H1 (cell line): Measurements from ENCODE around the gene STYXL1. TPM values are rescaled to one million over a fixed set of nuclear protein-coding genes. Genes with fewer than 3 reads are reported as not detected.

Experiments
- CTCF ChIA-PET: fragments of 300-600 bp; sonication (Branson Sonifier 250); formaldehyde crosslinking; loops from one replicate; lab custom pipeline; 2021; ENCODE audit not compliant: partially characterized antibody; lab: Charles Lee
- POLR2A ChIA-PET: fragments of 300-600 bp; sonication (Branson Sonifier 250); formaldehyde crosslinking; loops from one replicate; lab custom pipeline; 2021; ENCODE audit warnings: inconsistent platforms; ENCODE audit not compliant: partially characterized antibody; lab: Charles Lee
- DNase-seq, 2 experiments: peaks; one replicate each; pipeline versions ENCODE4 v3.0.0 to v3.0.0-alpha.2; 2010 to 2022; ENCODE audit warnings: low spot score in 2 of 2, low read depth in 1 of 2, mixed read lengths in 1 of 2
- FAIRE-seq: peaks from 2 replicates; lab custom pipeline; 2011; peaks lifted over from hg19 to GRCh38; lab: Jason Lieb, UNC
- H2AFZ ChIP-seq: 2 replicates; pipeline ENCODE4 v1.8.1; 2012; ENCODE audit warnings: low read length, inconsistent platforms
- H2AK5ac ChIP-seq: 2 replicates; pipeline ENCODE4 v1.6.1; 2013; ENCODE audit warnings: low read depth, low read length
- H2BK120ac ChIP-seq: replicated peaks from 2 replicates; pipeline ENCODE3; 2013; ENCODE audit warnings: low read depth, low read length, inconsistent platforms
- H2BK12ac ChIP-seq: 2 replicates; pipeline ENCODE4 v1.6.1; 2013; ENCODE audit warnings: low read depth, low read length
- H2BK15ac ChIP-seq: 2 replicates; pipeline ENCODE4 v1.6.1; 2013; ENCODE audit warnings: low read length
- H2BK20ac ChIP-seq: 2 replicates; pipeline ENCODE4 v1.6.1; 2013; ENCODE audit warnings: low read length
- H2BK5ac ChIP-seq: 2 replicates; pipeline ENCODE4 v1.6.1; 2013; ENCODE audit warnings: low read depth, low read length
- H3K14ac ChIP-seq: 2 replicates; pipeline ENCODE4 v1.6.1; 2013; ENCODE audit warnings: inconsistent platforms; ENCODE audit not compliant: insufficient read length
- H3K18ac ChIP-seq: 2 replicates; pipeline ENCODE4 v1.6.1; 2013; ENCODE audit warnings: low read length; ENCODE audit errors: extremely low read depth
- H3K23ac ChIP-seq: 2 replicates; pipeline ENCODE4 v1.6.1; 2013; ENCODE audit warnings: inconsistent platforms; ENCODE audit not compliant: insufficient read length
- H3K23me2 ChIP-seq: 2 replicates; pipeline ENCODE4 v1.6.1; 2013; ENCODE audit warnings: low read depth, low read length
- H3K27ac ChIP-seq: 2 replicates; pipeline ENCODE4 v1.6.1; 2011; ENCODE audit warnings: low read depth, low read length, inconsistent platforms
- H3K27me3 ChIP-seq, 4 experiments: replicated peaks in 1 of 4; 1 replicate in 1 of 4; 2 replicates in 3 of 4; pipeline versions ENCODE4 v1.6.1 to v1.8.1; 2011 to 2013; ENCODE audit warnings: low read length in 3 of 4, mild to moderate bottlenecking in 3 of 4, inconsistent platforms in 2 of 4, mixed read lengths in 2 of 4, moderate library complexity in 1 of 4; ENCODE audit not compliant: control insufficient read depth in 3 of 4, insufficient read depth in 3 of 4; ENCODE audit errors: extremely low read depth in 1 of 4
- H3K36me3 ChIP-seq, 4 experiments: 2 replicates each; pipeline versions ENCODE4 v1.6.1 to v1.8.1; 2011 to 2013; ENCODE audit warnings: mild to moderate bottlenecking in 4 of 4, low read length in 3 of 4, moderate library complexity in 2 of 4, control low read depth in 1 of 4, inconsistent platforms in 1 of 4; ENCODE audit not compliant: insufficient read depth in 4 of 4, control insufficient read depth in 2 of 4
- H3K4ac ChIP-seq: replicated peaks from 2 replicates; pipeline ENCODE3; 2013; ENCODE audit warnings: low read length, low read depth, mixed read lengths, inconsistent platforms; ENCODE audit not compliant: insufficient read length
- H3K4me1 ChIP-seq, 4 experiments: replicated peaks in 1 of 4; 1 replicate in 1 of 4; 2 replicates in 3 of 4; pipeline versions ENCODE4 v1.6.1 to v1.8.1; 2011 to 2013; ENCODE audit warnings: low read length in 3 of 4, inconsistent platforms in 2 of 4, mixed read lengths in 1 of 4; ENCODE audit not compliant: insufficient read depth in 4 of 4, control insufficient read depth in 3 of 4
- H3K4me2 ChIP-seq, 2 experiments: 2 replicates each; pipeline versions ENCODE4 v1.6.1 to v1.8.1; 2011 to 2013; ENCODE audit warnings: low read depth in 2 of 2, low read length in 2 of 2, control low read depth in 1 of 2, inconsistent platforms in 1 of 2, mild to moderate bottlenecking in 1 of 2; ENCODE audit not compliant: insufficient read depth in 1 of 2
- H3K4me3 ChIP-seq, 4 experiments: fragments of 200-600, 300-600 bp in 1 of 4; sonication (generic), shearing (Covaris generic), sonication (Bioruptor Twin) in 1 of 4; 2 replicates each; pipeline versions ENCODE4 v1.5.1 to v1.8.1; 2011 to 2016; ENCODE audit warnings: low read length in 4 of 4, low read depth in 3 of 4, control low read depth in 2 of 4, inconsistent platforms in 2 of 4, mild to moderate bottlenecking in 2 of 4, mixed read lengths in 1 of 4, moderate library complexity in 1 of 4; ENCODE audit not compliant: insufficient read depth in 2 of 4; ENCODE audit errors: extremely low read depth in 1 of 4
- H3K56ac ChIP-seq: replicated peaks from 2 replicates; pipeline ENCODE3; 2013; ENCODE audit warnings: low read depth, mild to moderate bottlenecking, mixed read lengths, low read length, inconsistent platforms; ENCODE audit not compliant: insufficient read length
- H3K79me1 ChIP-seq: 2 replicates; pipeline ENCODE4 v1.6.1; 2013; ENCODE audit warnings: low read depth, low read length, control low read depth
- H3K79me2 ChIP-seq, 2 experiments: 2 replicates each; pipeline versions ENCODE4 v1.6.1 to v1.8.1; 2012 to 2013; ENCODE audit warnings: low read length in 2 of 2, mild to moderate bottlenecking in 2 of 2, inconsistent platforms in 1 of 2; ENCODE audit not compliant: insufficient read depth in 2 of 2, control insufficient read depth in 1 of 2
- H3K9ac ChIP-seq, 4 experiments: replicated peaks in 1 of 4; 1 replicate in 1 of 4; 2 replicates in 3 of 4; pipeline versions ENCODE4 v1.6.1 to v1.8.1; 2011 to 2013; ENCODE audit warnings: low read depth in 3 of 4, low read length in 3 of 4, control low read depth in 2 of 4, mild to moderate bottlenecking in 2 of 4, moderate library complexity in 2 of 4, inconsistent platforms in 1 of 4; ENCODE audit errors: extremely low read depth in 1 of 4
- H3K9me3 ChIP-seq, 2 experiments: 2 replicates each; pipeline versions ENCODE4 v1.6.1 to v1.8.1; 2012 to 2013; ENCODE audit warnings: mild to moderate bottlenecking in 2 of 2, moderate library complexity in 2 of 2, control low read depth in 1 of 2, inconsistent platforms in 1 of 2, low read depth in 1 of 2, low read length in 1 of 2, mixed read lengths in 1 of 2; ENCODE audit not compliant: insufficient read depth in 2 of 2
- H4K20me1 ChIP-seq, 2 experiments: replicated peaks in 1 of 2; 2 replicates each; pipeline versions ENCODE3 to v1.8.1; 2011 to 2013; ENCODE audit warnings: inconsistent platforms in 2 of 2, low read length in 2 of 2, mild to moderate bottlenecking in 1 of 2; ENCODE audit not compliant: insufficient read depth in 2 of 2, control insufficient read depth in 1 of 2
- H4K5ac ChIP-seq: 2 replicates; pipeline ENCODE4 v1.6.1; 2013; ENCODE audit warnings: low read length, low read depth, mixed read lengths, inconsistent platforms; ENCODE audit not compliant: insufficient read length
- H4K8ac ChIP-seq: 2 replicates; pipeline ENCODE4 v1.8.0; 2013; ENCODE audit warnings: mild to moderate bottlenecking, moderate library complexity, low read length, inconsistent platforms; ENCODE audit not compliant: insufficient read depth; ENCODE audit errors: extremely low read depth
- H4K91ac ChIP-seq: replicated peaks from 2 replicates; pipeline ENCODE3; 2013; ENCODE audit warnings: low read length, mixed read lengths, inconsistent platforms; ENCODE audit not compliant: insufficient read length
- ASH2L ChIP-seq: fragments of 200-600, 300-600 bp; sonication (generic); IDR thresholded peaks from one replicate; pipeline ENCODE4 v1.7.1; 2017; ENCODE audit warnings: low read length
- CBX5 ChIP-seq: fragments of 300-800, 300-1000 bp; sonication (generic); IDR thresholded peaks from 2 replicates; pipeline ENCODE4 v1.7.1; 2016; ENCODE audit warnings: antibody characterized with exemption, low read length, low read depth
- NRF1 ChIP-seq: IDR thresholded peaks from 2 replicates; pipeline ENCODE4 v1.6.1; 2011; ENCODE audit warnings: mild to moderate bottlenecking, low read depth, low read length, improper control_type of control experiment
- TBP ChIP-seq: IDR thresholded peaks from 2 replicates; pipeline ENCODE4 v1.6.1; 2011; ENCODE audit warnings: low read depth, low read length, improper control_type of control experiment
- WGBS, 2 experiments: shearing (Covaris generic) in 1 of 2; methylation state at CpG; one replicate each; pipeline versions ENCODE4 v1.1.6 to v1.1.7; 2013 to 2015; ENCODE audit warnings: low lambda C conversion rate in 2 of 2, mixed read lengths in 2 of 2, inconsistent platforms in 1 of 2, low coverage in 1 of 2, missing lambda C conversion rate in 1 of 2; ENCODE audit not compliant: insufficient replicate concordance in 2 of 2, insufficient coverage in 1 of 2, insufficient read length in 1 of 2; ENCODE audit errors: extremely low coverage in 1 of 2, missing lambda C conversion rate in 1 of 2; 5-methylcytosine and 5-hydroxymethylcytosine counted together
- polyA plus RNA-seq, 7 experiments: library from polyadenylated mRNA; depleted of rRNA in 3 of 7; stranded (reverse) in 5 of 7; unstranded in 2 of 7; fragments of >200 nt in 5 of 7; fragments of 200-250 nt in 2 of 7; gene quantifications; 1 replicate in 5 of 7; 2 replicates in 1 of 7; 4 replicates in 1 of 7; pipeline versions ENCODE4 v1.2.1 to v1.2.3, GENCODE V29; 2011 to 2013; ENCODE audit warnings: missing spikeins in 2 of 7, mixed read lengths in 2 of 7
- total RNA-seq: library from RNA; stranded (reverse); fragmentation: NEBNext Ultra II Directional; extraction: Animal tissue kit (Norgen Biotek cat#: 25700); gene quantifications from 2 replicates; pipeline ENCODE4 v1.2.1, GENCODE V29; 2021

STYXL1 gene
- total and polyA plus RNA-seq, 2 of the 8 experiments (the other 6 are each of a cell fraction or from before 2014, with no cell fraction given): 32.3 to 53.9 TPM

- no peak overlapping the region for H3K18ac ChIP-seq
- DNase-seq (no peak), FAIRE-seq (no peak)
- ChIA-PET CTCF (interaction anchor here (0.7 to 3.3 kb wide), 4 partner anchors 11 to 59 kb away, joined by 3 to 18 read pairs (median 4); no protein-coding TSS in a partner anchor), POLR2A (no interaction called here)
- no peak overlapping the region for H3K23ac ChIP-seq
- H2BK20ac ChIP-seq: no peak overlapping the region
- H2AFZ ChIP-seq: no peak overlapping the region
- peaks cover 0 to 4% (median 0%) of the 10 kb centered on the region in 4 experiments; a peak in 1 of 8 replicates for H3K36me3 ChIP-seq
- no peak overlapping the region for H3K9ac ChIP-seq
- no peak overlapping the region for H3K27ac ChIP-seq
- H2BK12ac ChIP-seq: no peak overlapping the region
- H3K4me2 ChIP-seq: no peak overlapping the region
- H2BK120ac ChIP-seq: no peak overlapping the region
- no peak overlapping the region for H2BK15ac ChIP-seq
- H3K9me3 ChIP-seq: no peaks in the 10 kb centered on the region
- no peak overlapping the region for H4K91ac ChIP-seq
- H4K5ac ChIP-seq: no peak overlapping the region
- no peaks in the 10 kb centered on the region for H3K23me2 ChIP-seq
- H4K8ac ChIP-seq: no peak overlapping the region
- H3K79me1 ChIP-seq: no peaks in the 10 kb centered on the region
- no peak overlapping the region for H3K14ac ChIP-seq
- H3K27me3 ChIP-seq: no peaks in the 10 kb centered on the region
- H4K20me1 ChIP-seq: no peaks in the 10 kb centered on the region
- no peak overlapping the region for H3K4me3 ChIP-seq
- no peak overlapping the region for H2BK5ac ChIP-seq
- no peak overlapping the region for H3K56ac ChIP-seq
- WGBS, 2 experiments: 93% methylated on average over 3 of the region's 3 CpGs; no CpG with 5 or more reads in 1 of the 2 experiments
- no peak overlapping the region for H2AK5ac ChIP-seq
- no peaks in the 10 kb centered on the region for H3K4me1 ChIP-seq
- H3K79me2 ChIP-seq: no peaks in the 10 kb centered on the region
- H3K4ac ChIP-seq: no peak overlapping the region
- no peak for TF ChIP-seq TBP
- TF ChIP-seq NRF1: no peak
- no peak for TF ChIP-seq CBX5
- no peak for TF ChIP-seq ASH2L
Measured at GRCh38 chr7:76002822-76003221, 45.0 kb downstream of the STYXL1 start.
